IMR-90 (cell line): ENCODE results near the gene NPL. TPM values are rescaled to one million over a fixed set of nuclear protein-coding genes. Genes with fewer than 3 reads are reported as not detected.

Experiments
- ATAC-seq: fragments of 200-7000 bp; cut with Tn5 transposase; 2 replicates; pipeline ENCODE4 v1.9.1; 2020; ENCODE audit warnings: low read depth, mild to moderate bottlenecking, moderate library complexity
- BruUV-seq: library from RNA; stranded (reverse); fragments of 400-500 nt; replicated peaks from 2 replicates; lab custom pipeline; 2021; lab: Mats Ljungman, UMichigan
- CTCF ChIA-PET: fragments of 300-600 bp; formaldehyde crosslinking; extraction: SDS; loops from one replicate; lab custom pipeline; 2021; ENCODE audit warnings: antibody characterized with exemption; lab: Yijun Ruan, JAX
- POLR2A ChIA-PET: fragments of 300-600 bp; sonication (Branson Sonifier 250); formaldehyde crosslinking; loops from one replicate; lab custom pipeline; 2022; ENCODE audit warnings: antibody characterized with exemption; ENCODE audit not compliant: unreplicated experiment; lab: Charles Lee
- DNase-seq: peaks from one replicate; pipeline ENCODE4 v3.0.0; 2013
- H2AFZ ChIP-seq: replicated peaks from 2 replicates; pipeline ENCODE3; 2013; ENCODE audit warnings: low read length, mild to moderate bottlenecking; ENCODE audit not compliant: poor library complexity
- H2AK5ac ChIP-seq: 2 replicates; pipeline ENCODE4 v1.6.1; 2013; ENCODE audit warnings: low read depth, low read length, inconsistent platforms
- H2AK9ac ChIP-seq: replicated peaks from 2 replicates; pipeline ENCODE3; 2013; ENCODE audit warnings: mild to moderate bottlenecking, low read depth, low read length, moderate library complexity; ENCODE audit not compliant: poor library complexity
- H2BK120ac ChIP-seq: 2 replicates; pipeline ENCODE4 v1.6.1; 2013; ENCODE audit warnings: low read depth, low read length, inconsistent platforms
- H2BK15ac ChIP-seq: 3 replicates; pipeline ENCODE4 v1.6.1; 2013; ENCODE audit warnings: low read depth, low read length, inconsistent platforms
- H2BK20ac ChIP-seq: 2 replicates; pipeline ENCODE4 v1.6.1; 2013; ENCODE audit warnings: low read depth, mild to moderate bottlenecking, inconsistent platforms, low read length, moderate library complexity
- H2BK5ac ChIP-seq: 2 replicates; pipeline ENCODE4 v1.6.1; 2013; ENCODE audit warnings: mild to moderate bottlenecking, low read depth, low read length, inconsistent platforms; ENCODE audit not compliant: poor library complexity, severe bottlenecking
- H3K14ac ChIP-seq: replicated peaks from 2 replicates; pipeline ENCODE4 v1.6.1; 2013; ENCODE audit warnings: low read depth, low read length, inconsistent platforms
- H3K18ac ChIP-seq: 2 replicates; pipeline ENCODE4 v1.6.1; 2013; ENCODE audit warnings: low read depth, low read length, control low read depth
- H3K23ac ChIP-seq: 2 replicates; pipeline ENCODE4 v1.6.1; 2013; ENCODE audit warnings: low read depth, low read length, inconsistent platforms
- H3K27ac ChIP-seq: 2 replicates; pipeline ENCODE4 v1.5.1; 2013; ENCODE audit warnings: mild to moderate bottlenecking, control low read depth, low read length; ENCODE audit not compliant: insufficient read depth
- H3K27me3 ChIP-seq: 2 replicates; pipeline ENCODE4 v1.6.1; 2013; ENCODE audit warnings: low read length; ENCODE audit not compliant: control insufficient read depth, insufficient read depth
- H3K36me3 ChIP-seq: 2 replicates; pipeline ENCODE4 v1.6.1; 2013; ENCODE audit warnings: low read length, mixed read lengths; ENCODE audit not compliant: control insufficient read depth, insufficient read depth
- H3K4ac ChIP-seq: 2 replicates; pipeline ENCODE4 v1.6.1; 2013; ENCODE audit warnings: low read depth, low read length, inconsistent platforms
- H3K4me1 ChIP-seq: 2 replicates; pipeline ENCODE4 v1.6.1; 2013; ENCODE audit warnings: low read length, mixed read lengths; ENCODE audit not compliant: control insufficient read depth, insufficient read depth
- H3K4me2 ChIP-seq: 2 replicates; pipeline ENCODE4 v1.6.1; 2013; ENCODE audit warnings: low read depth, mild to moderate bottlenecking, control low read depth, low read length, moderate library complexity
- H3K4me3 ChIP-seq: 2 replicates; pipeline ENCODE4 v1.5.1; 2013; ENCODE audit warnings: low read depth, mild to moderate bottlenecking, control low read depth, low read length, moderate library complexity; ENCODE audit not compliant: insufficient read depth
- H3K56ac ChIP-seq: 2 replicates; pipeline ENCODE4 v1.6.1; 2013; ENCODE audit warnings: low read length, inconsistent platforms; ENCODE audit not compliant: insufficient read depth; ENCODE audit errors: extremely low read depth
- H3K79me1 ChIP-seq, 2 experiments: 2 replicates each; pipeline ENCODE4 v1.6.1; 2013; ENCODE audit warnings: low read length in 2 of 2, inconsistent platforms in 1 of 2, low read depth in 1 of 2
- H3K9ac ChIP-seq: 2 replicates; pipeline ENCODE4 v1.6.1; 2013; ENCODE audit warnings: low read depth, low read length, control low read depth
- H3K9me1 ChIP-seq: 2 replicates; pipeline ENCODE4 v1.6.1; 2013; ENCODE audit warnings: low read length, inconsistent platforms; ENCODE audit not compliant: insufficient read depth
- H3K9me3 ChIP-seq: 2 replicates; pipeline ENCODE4 v1.6.1; 2013; ENCODE audit warnings: low read length; ENCODE audit not compliant: control insufficient read depth, insufficient read depth
- H4K20me1 ChIP-seq: 2 replicates; pipeline ENCODE4 v1.6.1; 2013; ENCODE audit warnings: low read length, inconsistent platforms; ENCODE audit not compliant: insufficient read depth
- H4K5ac ChIP-seq: 2 replicates; pipeline ENCODE4 v1.6.1; 2013; ENCODE audit warnings: mild to moderate bottlenecking, low read depth, low read length, control low read depth
- H4K8ac ChIP-seq, 2 experiments: 2 replicates each; pipeline ENCODE4 v1.6.1; 2013; ENCODE audit warnings: low read depth in 2 of 2, low read length in 2 of 2, control low read depth in 1 of 2, inconsistent platforms in 1 of 2
- H4K91ac ChIP-seq: 2 replicates; pipeline ENCODE4 v1.6.1; 2013; ENCODE audit warnings: low read depth, low read length, inconsistent platforms; ENCODE audit not compliant: insufficient read depth
- BHLHE40 ChIP-seq: fragments of 150-350 bp; IDR thresholded peaks from 2 replicates; pipeline ENCODE4 v1.6.1; 2016; ENCODE audit warnings: mild to moderate bottlenecking, low read depth, low read length
- CEBPB ChIP-seq: IDR thresholded peaks from 2 replicates; pipeline ENCODE4 v1.6.1; 2012; ENCODE audit warnings: low read depth, low read length, improper control_type of control experiment
- CHD1 ChIP-seq: IDR thresholded peaks from 2 replicates; pipeline ENCODE4 v1.6.1; 2012; ENCODE audit warnings: low read depth, low read length, improper control_type of control experiment
- MAFK ChIP-seq: IDR thresholded peaks from 2 replicates; pipeline ENCODE4 v1.6.1; 2012; ENCODE audit warnings: low read depth, low read length, improper control_type of control experiment
- NFE2L2 ChIP-seq: fragments of 150-350 bp; IDR thresholded peaks from 2 replicates; pipeline ENCODE4 v1.6.1; 2016; ENCODE audit warnings: low read depth, mild to moderate bottlenecking, low read length
- POLR2A ChIP-seq: IDR thresholded peaks from 2 replicates; pipeline ENCODE4 v1.6.1; 2012; ENCODE audit warnings: mild to moderate bottlenecking, low read depth, low read length
- RFX5 ChIP-seq: IDR thresholded peaks from 2 replicates; pipeline ENCODE4 v1.8.0; 2012; ENCODE audit warnings: low read depth, mild to moderate bottlenecking, low read length, moderate library complexity
- SMC3 ChIP-seq: fragments of 150-350 bp; IDR thresholded peaks from 2 replicates; pipeline ENCODE4 v1.6.1; 2016; ENCODE audit warnings: low read depth, mild to moderate bottlenecking, antibody characterized with exemption, low read length, moderate library complexity
- whole genome bisulfite sequencing, 2 experiments: methylation state at CpG; one replicate each; pipeline versions ENCODE4 v1.1.5 to v1.1.7; 2013; ENCODE audit warnings: missing lambda C conversion rate in 2 of 2; ENCODE audit not compliant: insufficient read length in 1 of 2; ENCODE audit errors: extremely low coverage in 2 of 2; 5-methylcytosine and 5-hydroxymethylcytosine counted together
- dilution Hi-C: fragments of 300-500 bp; cut with HindIII; formaldehyde crosslinking; loops from one replicate; pipeline ENCODE4 v1.14.3; 2018; ENCODE audit warnings: low sequenced_read_pairs; ENCODE audit not compliant: unreplicated experiment
- in situ Hi-C: fragments of 300-500 bp; cut with MboI; formaldehyde crosslinking; loops from 3 replicates; pipeline ENCODE4 v1.14.3; 2019; ENCODE audit warnings: low sequenced_read_pairs, inconsistent platforms, mixed read lengths
- intact Hi-C: fragments of 100-400 bp; cut with micrococcal nuclease; formaldehyde crosslinking; loops from 2 replicates; pipeline ENCODE4 v1.10.0; 2022
- polyA plus RNA-seq, 3 experiments: library from polyadenylated mRNA; depleted of rRNA; stranded (reverse); fragments of >200 nt; gene quantifications; 2 replicates each; pipeline ENCODE4 v1.2.3, GENCODE V29; 2012; ENCODE audit warnings: low replicate concordance in 1 of 3
- total RNA-seq: library from RNA; depleted of rRNA; stranded (reverse); fragments of >200 nt; gene quantifications from 2 replicates; pipeline ENCODE4 v1.2.3, GENCODE V29; 2012
- TF ChIP-seq, protein P1 (sequence below): fragments of 150-350 bp; IDR thresholded peaks from 2 replicates; pipeline ENCODE4 v1.6.1; 2017; ENCODE audit warnings: mild to moderate bottlenecking, antibody characterized with exemption, low read length, low read depth
- TF ChIP-seq, protein P2 (sequence below): conservative IDR thresholded peaks from 2 replicates; pipeline ENCODE4 v1.5.1; 2012; ENCODE audit warnings: mild to moderate bottlenecking, low read depth, low read length, improper control_type of control experiment

Gene NPL
- total and polyA plus RNA-seq, 2 of the 4 experiments (the other 2 are of a cell fraction): 0.36 to 0.68 TPM

DNA sequence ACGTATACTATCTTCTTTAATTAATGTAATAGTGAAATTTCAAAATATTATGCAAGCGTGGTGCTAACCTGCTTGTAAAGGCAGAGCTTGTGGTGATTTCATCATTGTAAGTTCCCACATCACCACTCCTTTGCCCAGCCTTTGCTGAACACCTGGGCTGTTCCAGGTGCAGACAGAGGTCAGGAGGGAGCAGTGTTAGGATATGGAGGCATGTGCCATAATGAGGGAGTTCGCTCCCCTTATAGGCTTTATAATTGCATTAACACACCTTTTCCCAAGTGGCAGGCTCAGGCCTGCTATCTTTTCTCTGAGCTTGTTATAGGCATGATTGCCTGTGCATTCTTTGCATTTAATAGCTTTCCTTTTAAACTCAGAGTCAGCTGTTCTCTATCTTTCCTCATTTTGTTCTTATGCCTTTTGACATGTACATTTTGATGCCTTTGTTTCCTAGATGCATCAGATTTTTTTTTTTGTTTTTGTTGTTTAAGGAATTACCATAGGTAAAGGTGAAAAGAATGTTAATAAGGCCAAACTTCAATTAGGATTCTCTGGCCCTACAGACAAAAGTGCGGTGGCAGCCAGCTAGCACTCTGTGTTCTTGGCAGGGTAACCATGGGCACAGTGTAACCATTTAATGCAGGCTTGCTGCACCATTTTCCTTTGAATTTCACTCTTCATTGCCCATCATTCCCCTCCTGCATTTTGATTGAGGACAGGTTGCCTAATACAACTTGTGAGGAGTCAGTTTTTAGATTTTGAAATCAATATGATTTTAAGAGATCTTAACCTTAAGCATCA lies 12.6 kb downstream of the NPL start:
- 100% methylated on average over 1 of the region's 4 CpGs; no CpG with 5 or more reads in 1 of the 2 experiments for WGBS, 2 experiments
- H3K9ac ChIP-seq: no peak overlapping the region
- H3K18ac ChIP-seq: no peak overlapping the region
- intact Hi-C loops (no loop called here), in situ Hi-C loops (no loop called here), dilution Hi-C loops (no loop called here)
- H2BK20ac ChIP-seq: no peak overlapping the region
- no peak overlapping the region for H4K91ac ChIP-seq
- no peaks in the 10 kb centered on the region for H3K9me3 ChIP-seq
- no peak overlapping the region for H2AK9ac ChIP-seq
- H4K20me1 ChIP-seq: no peaks in the 10 kb centered on the region
- H4K5ac ChIP-seq: no peak overlapping the region
- no peak overlapping the region for H2AFZ ChIP-seq
- no peak for ATAC-seq
- no peaks in the 10 kb centered on the region for H3K79me1 ChIP-seq
- ChIA-PET CTCF (interaction anchor here (0.6 to 0.7 kb wide), 2 partner anchors 10 to 102 kb away, joined by 4 read pairs; no protein-coding TSS in a partner anchor), POLR2A (no interaction called here)
- H3K27me3 ChIP-seq: peaks cover 6% of the 10 kb centered on the region
- H3K56ac ChIP-seq: no peak overlapping the region
- BruUV-seq: no TSS peak
- no peak overlapping the region for H3K4ac ChIP-seq
- H3K4me1 ChIP-seq: no peaks in the 10 kb centered on the region
- no peak overlapping the region for H3K4me3 ChIP-seq
- H3K27ac ChIP-seq: no peak overlapping the region
- TF ChIP-seq POLR2A (no peak), MAFK (no peak), BHLHE40 (no peak), SMC3 (no peak), RFX5 (no peak), CHD1 (no peak), CEBPB (no peak), NFE2L2 (no peak)
- TF ChIP-seq, protein P1, sequence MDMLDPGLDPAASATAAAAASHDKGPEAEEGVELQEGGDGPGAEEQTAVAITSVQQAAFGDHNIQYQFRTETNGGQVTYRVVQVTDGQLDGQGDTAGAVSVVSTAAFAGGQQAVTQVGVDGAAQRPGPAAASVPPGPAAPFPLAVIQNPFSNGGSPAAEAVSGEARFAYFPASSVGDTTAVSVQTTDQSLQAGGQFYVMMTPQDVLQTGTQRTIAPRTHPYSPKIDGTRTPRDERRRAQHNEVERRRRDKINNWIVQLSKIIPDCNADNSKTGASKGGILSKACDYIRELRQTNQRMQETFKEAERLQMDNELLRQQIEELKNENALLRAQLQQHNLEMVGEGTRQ: no peak
- TF ChIP-seq, protein P2, sequence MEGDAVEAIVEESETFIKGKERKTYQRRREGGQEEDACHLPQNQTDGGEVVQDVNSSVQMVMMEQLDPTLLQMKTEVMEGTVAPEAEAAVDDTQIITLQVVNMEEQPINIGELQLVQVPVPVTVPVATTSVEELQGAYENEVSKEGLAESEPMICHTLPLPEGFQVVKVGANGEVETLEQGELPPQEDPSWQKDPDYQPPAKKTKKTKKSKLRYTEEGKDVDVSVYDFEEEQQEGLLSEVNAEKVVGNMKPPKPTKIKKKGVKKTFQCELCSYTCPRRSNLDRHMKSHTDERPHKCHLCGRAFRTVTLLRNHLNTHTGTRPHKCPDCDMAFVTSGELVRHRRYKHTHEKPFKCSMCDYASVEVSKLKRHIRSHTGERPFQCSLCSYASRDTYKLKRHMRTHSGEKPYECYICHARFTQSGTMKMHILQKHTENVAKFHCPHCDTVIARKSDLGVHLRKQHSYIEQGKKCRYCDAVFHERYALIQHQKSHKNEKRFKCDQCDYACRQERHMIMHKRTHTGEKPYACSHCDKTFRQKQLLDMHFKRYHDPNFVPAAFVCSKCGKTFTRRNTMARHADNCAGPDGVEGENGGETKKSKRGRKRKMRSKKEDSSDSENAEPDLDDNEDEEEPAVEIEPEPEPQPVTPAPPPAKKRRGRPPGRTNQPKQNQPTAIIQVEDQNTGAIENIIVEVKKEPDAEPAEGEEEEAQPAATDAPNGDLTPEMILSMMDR: no peak
- H4K8ac ChIP-seq: no peak overlapping the region
- no peak overlapping the region for H2BK120ac ChIP-seq
- no peak for DNase-seq
- H2BK15ac ChIP-seq: no peak overlapping the region
- no peaks in the 10 kb centered on the region for H3K36me3 ChIP-seq
- H2AK5ac ChIP-seq: no peak overlapping the region
- H3K9me1 ChIP-seq: no peaks in the 10 kb centered on the region
- no peak overlapping the region for H3K14ac ChIP-seq
- no peak overlapping the region for H3K23ac ChIP-seq
- H2BK5ac ChIP-seq: no peak overlapping the region
- H3K4me2 ChIP-seq: no peak overlapping the region
